ENCODE measurements around the gene WDR3.

GRCh38 chr1:117985973-117986372 lies 56.4 kb downstream of the WDR3 start:
- TF ChIP-seq CTCF (conservative IDR thresholded peaks at IDR 0.05; ENCODE audit: low read depth in 2 of 2): no peak
- TF ChIP-seq EZH2phosphoT487 (IDR thresholded peaks at IDR 0.05; ENCODE audit: unreplicated experiment): no peak
- no peak for TF ChIP-seq JUNB (IDR thresholded peaks at IDR 0.05; ENCODE audit: unreplicated experiment)
- no peak for TF ChIP-seq POLR2AphosphoS5 (IDR thresholded peaks at IDR 0.05; ENCODE audit: low read depth)
- TF ChIP-seq EZH2 (IDR thresholded peaks at IDR 0.05; ENCODE audit: low read depth, unreplicated experiment): no peak
- no peak for TF ChIP-seq REST (IDR thresholded peaks at IDR 0.05; ENCODE audit: unreplicated experiment)
- no peak for TF ChIP-seq CREB1 (CRISPR knock-in tag; IDR thresholded peaks at IDR 0.05; ENCODE audit: low read depth)
- no peak for TF ChIP-seq STAT1 (IDR thresholded peaks at IDR 0.05; ENCODE audit: unreplicated experiment)

Measured in GM23338 (cell line).